Sigmoid colon (tissue), 4 donors: ENCODE measurements around the gene SLC6A9.

Source experiments
- CTCF ChIP-seq, 4 experiments: fragments of 450-650 bp in 3 of 4; fragments of 200-600 bp in 1 of 4; IDR thresholded peaks; one replicate each; pipeline ENCODE4 v1.5.1; 2016 to 2019; ENCODE audit warnings: antibody characterized with exemption in 4 of 4, mild to moderate bottlenecking in 3 of 4, moderate library complexity in 2 of 4
- POLR2A ChIP-seq, 2 donors: fragments of 450-650 bp; IDR thresholded peaks; one replicate each; pipeline ENCODE4 v1.6.1; 2016; ENCODE audit warnings: antibody characterized with exemption in 2 of 2, mild to moderate bottlenecking in 2 of 2, moderate library complexity in 2 of 2
- POLR2AphosphoS5 ChIP-seq, 4 donors: sonication (generic); formaldehyde crosslinking; IDR thresholded peaks; one replicate each; pipeline ENCODE4 v1.6.1; 2017; ENCODE audit warnings: antibody characterized with exemption in 4 of 4

- TF ChIP-seq CTCF (IDR thresholded peaks at IDR 0.05), result no peak
- TF ChIP-seq POLR2AphosphoS5 (IDR thresholded peaks at IDR 0.05), result no peak
- TF ChIP-seq POLR2A (IDR thresholded peaks at IDR 0.05), result no peak
Measured at GRCh38 chr1:44044071-44044801, 13.0 kb upstream of the SLC6A9 start.
